ENCODE results near the gene CORO2A.

Gene CORO2A

GRCh38 chr9:98172604-98173003 is 19.8 kb downstream of the CORO2A start:
- Histone ChIP-seq H3K79me2 (ENCODE audit: control insufficient read depth, insufficient read depth, low read length) (peaks cover 14% of the 10 kb centered on the region), H3K27ac (ENCODE audit: low read depth, low read length) (peak overlapping the region; percentile 15), H3K27me3 (ENCODE audit: insufficient read depth, low read length, poor library complexity) (no peaks in the 10 kb centered on the region)

GRCh38 chr9:98171176-98171925 is 21.1 kb downstream of the CORO2A start:
- Histone ChIP-seq H4K8ac (ENCODE audit: low read depth, low read length) (no peak overlapping the region), H3K79me2 (ENCODE audit: control insufficient read depth, insufficient read depth, low read length) (peaks cover 12% of the 10 kb centered on the region), H3K4me3 (ENCODE audit: low read length) (no peak overlapping the region), H2BK5ac (ENCODE audit: low read length) (no peak overlapping the region), H3K27ac (ENCODE audit: low read depth, low read length) (no peak overlapping the region), H3K79me1 (ENCODE audit: low read length) (peaks cover 8% of the 10 kb centered on the region), H3K18ac (ENCODE audit: low read length) (no peak overlapping the region), H3K56ac (ENCODE audit: low read length) (no peak overlapping the region), H3K27me3 (ENCODE audit: insufficient read depth, low read length, poor library complexity) (no peaks in the 10 kb centered on the region), H3K9ac (ENCODE audit: low read length) (no peak overlapping the region), H3K36me3 (ENCODE audit: control insufficient read depth, insufficient read depth, low read length) (no peaks in the 10 kb centered on the region), H2BK120ac (ENCODE audit: low read depth, low read length) (no peak overlapping the region), H3K23ac (ENCODE audit: low read length) (no peak overlapping the region), H4K5ac (ENCODE audit: low read length) (no peak overlapping the region), H3K4ac (ENCODE audit: low read depth, low read length) (no peak overlapping the region), H3K4me1 (ENCODE audit: control insufficient read depth, low read depth, low read length) (peaks cover 5% of the 10 kb centered on the region), H3K4me2 (ENCODE audit: low read length) (no peak overlapping the region), H2AK5ac (ENCODE audit: low read length) (no peak overlapping the region), H2BK15ac (replicated peaks; ENCODE audit: low read depth) (no peak overlapping the region)
- DNase-seq: peak; percentile 16
- no CpG with 5 or more reads among the region's 16 CpGs for WGBS (ENCODE audit: extremely low coverage, insufficient coverage, low lambda C conversion rate)

More at GRCh38 chr9:98172604-98173003, 19.8 kb downstream of the CORO2A start:
- Histone ChIP-seq H4K5ac (ENCODE audit: low read length) (no peak overlapping the region), H4K8ac (ENCODE audit: low read depth, low read length) (no peak overlapping the region), H2BK5ac (ENCODE audit: low read length) (no peak overlapping the region), H3K23ac (ENCODE audit: low read length) (no peak overlapping the region), H3K79me1 (ENCODE audit: low read length) (peaks cover 8% of the 10 kb centered on the region), H2BK15ac (replicated peaks; ENCODE audit: low read depth) (no peak overlapping the region), H3K4me3 (ENCODE audit: low read length) (no peak overlapping the region), H2AK5ac (ENCODE audit: low read length) (no peak overlapping the region), H3K4me1 (ENCODE audit: control insufficient read depth, low read depth, low read length) (peaks cover 5% of the 10 kb centered on the region), H3K4me2 (ENCODE audit: low read length) (no peak overlapping the region), H3K4ac (ENCODE audit: low read depth, low read length) (no peak overlapping the region), H2BK120ac (ENCODE audit: low read depth, low read length) (no peak overlapping the region), H3K36me3 (ENCODE audit: control insufficient read depth, insufficient read depth, low read length) (no peaks in the 10 kb centered on the region), H3K56ac (ENCODE audit: low read length) (peak overlapping the region; percentile 30), H3K18ac (ENCODE audit: low read length) (no peak overlapping the region), H3K9ac (ENCODE audit: low read length) (no peak overlapping the region)
- no CpG with 5 or more reads among the region's 3 CpGs for WGBS (ENCODE audit: extremely low coverage, insufficient coverage, low lambda C conversion rate)
- peak; percentile 73 for DNase-seq

- H4K8ac ChIP-seq (ENCODE audit: low read depth, low read length): no peak overlapping the region
- no CpG with 5 or more reads among the region's 15 CpGs for WGBS (ENCODE audit: extremely low coverage, insufficient coverage, low lambda C conversion rate)
- no peak overlapping the region for H3K4ac ChIP-seq (ENCODE audit: low read depth, low read length)
- peaks cover 5% of the 10 kb centered on the region for H3K4me1 ChIP-seq (ENCODE audit: control insufficient read depth, low read depth, low read length)
- H3K23ac ChIP-seq (ENCODE audit: low read length): no peak overlapping the region
- no peak overlapping the region for H3K56ac ChIP-seq (ENCODE audit: low read length)
- no peak overlapping the region for H3K9ac ChIP-seq (ENCODE audit: low read length)
- H4K5ac ChIP-seq (ENCODE audit: low read length): no peak overlapping the region
- peak overlapping the region; percentile 55 for H3K27ac ChIP-seq (ENCODE audit: low read depth, low read length)
- no peak overlapping the region for H3K4me2 ChIP-seq (ENCODE audit: low read length)
- peaks cover 16% of the 10 kb centered on the region for H3K79me2 ChIP-seq (ENCODE audit: control insufficient read depth, insufficient read depth, low read length)
- DNase-seq: peak; percentile 82
- H2BK15ac ChIP-seq (replicated peaks; ENCODE audit: low read depth): no peak overlapping the region
- H3K36me3 ChIP-seq (ENCODE audit: control insufficient read depth, insufficient read depth, low read length): no peaks in the 10 kb centered on the region
- no peak overlapping the region for H2BK120ac ChIP-seq (ENCODE audit: low read depth, low read length)
- H3K27me3 ChIP-seq (ENCODE audit: insufficient read depth, low read length, poor library complexity): no peaks in the 10 kb centered on the region
- H3K79me1 ChIP-seq (ENCODE audit: low read length): peaks cover 14% of the 10 kb centered on the region
- no peak overlapping the region for H3K4me3 ChIP-seq (ENCODE audit: low read length)
- no peak overlapping the region for H2BK5ac ChIP-seq (ENCODE audit: low read length)
- H3K18ac ChIP-seq (ENCODE audit: low read length): peak overlapping the region; percentile 5
- no peak overlapping the region for H2AK5ac ChIP-seq (ENCODE audit: low read length)
Measured at GRCh38 chr9:98168941-98169488, 23.4 kb downstream of the CORO2A start.

GRCh38 chr9:98168153-98168780 is 24.2 kb downstream of the CORO2A start:
- H3K27me3 ChIP-seq (ENCODE audit: insufficient read depth, low read length, poor library complexity): no peaks in the 10 kb centered on the region
- H3K23ac ChIP-seq (ENCODE audit: low read length): no peak overlapping the region
- H3K56ac ChIP-seq (ENCODE audit: low read length): no peak overlapping the region
- H2BK120ac ChIP-seq (ENCODE audit: low read depth, low read length): no peak overlapping the region
- no peaks in the 10 kb centered on the region for H3K36me3 ChIP-seq (ENCODE audit: control insufficient read depth, insufficient read depth, low read length)
- no peak overlapping the region for H3K4ac ChIP-seq (ENCODE audit: low read depth, low read length)
- peaks cover 14% of the 10 kb centered on the region for H3K79me2 ChIP-seq (ENCODE audit: control insufficient read depth, insufficient read depth, low read length)
- H2BK15ac ChIP-seq (replicated peaks; ENCODE audit: low read depth): no peak overlapping the region
- no peak overlapping the region for H4K8ac ChIP-seq (ENCODE audit: low read depth, low read length)
- no peak overlapping the region for H3K4me2 ChIP-seq (ENCODE audit: low read length)
- H3K27ac ChIP-seq (ENCODE audit: low read depth, low read length): no peak overlapping the region
- no peak for DNase-seq
- no CpG with 5 or more reads among the region's 3 CpGs for WGBS (ENCODE audit: extremely low coverage, insufficient coverage, low lambda C conversion rate)
- H3K4me3 ChIP-seq (ENCODE audit: low read length): no peak overlapping the region
- no peak overlapping the region for H2AK5ac ChIP-seq (ENCODE audit: low read length)
- no peak overlapping the region for H4K5ac ChIP-seq (ENCODE audit: low read length)
- no peak overlapping the region for H3K9ac ChIP-seq (ENCODE audit: low read length)
- no peak overlapping the region for H3K18ac ChIP-seq (ENCODE audit: low read length)
- peaks cover 5% of the 10 kb centered on the region for H3K4me1 ChIP-seq (ENCODE audit: control insufficient read depth, low read depth, low read length)
- H2BK5ac ChIP-seq (ENCODE audit: low read length): no peak overlapping the region
- H3K79me1 ChIP-seq (ENCODE audit: low read length): peaks cover 12% of the 10 kb centered on the region

- H3K79me1 ChIP-seq (ENCODE audit: low read length): peaks cover 21% of the 10 kb centered on the region
- no CpG with 5 or more reads among the region's 7 CpGs for WGBS (ENCODE audit: extremely low coverage, insufficient coverage, low lambda C conversion rate)
- H3K4me3 ChIP-seq (ENCODE audit: low read length): no peak overlapping the region
Measured at GRCh38 chr9:98164912-98165311, 27.5 kb downstream of the CORO2A start.

More at GRCh38 chr9:98164912-98165311, 27.5 kb downstream of the CORO2A start:
- Histone ChIP-seq H3K4me2 (ENCODE audit: low read length) (no peak overlapping the region), H2AK5ac (ENCODE audit: low read length) (no peak overlapping the region), H3K4ac (ENCODE audit: low read depth, low read length) (no peak overlapping the region), H3K9ac (ENCODE audit: low read length) (no peak overlapping the region), H4K5ac (ENCODE audit: low read length) (no peak overlapping the region), H3K27ac (ENCODE audit: low read depth, low read length) (no peak overlapping the region), H2BK15ac (replicated peaks; ENCODE audit: low read depth) (no peak overlapping the region), H3K23ac (ENCODE audit: low read length) (no peak overlapping the region), H3K18ac (ENCODE audit: low read length) (no peak overlapping the region), H3K56ac (ENCODE audit: low read length) (no peak overlapping the region), H3K79me2 (ENCODE audit: control insufficient read depth, insufficient read depth, low read length) (peaks cover 19% of the 10 kb centered on the region), H3K4me1 (ENCODE audit: control insufficient read depth, low read depth, low read length) (peaks cover 2% of the 10 kb centered on the region), H4K8ac (ENCODE audit: low read depth, low read length) (no peak overlapping the region), H3K27me3 (ENCODE audit: insufficient read depth, low read length, poor library complexity) (no peaks in the 10 kb centered on the region), H2BK120ac (ENCODE audit: low read depth, low read length) (no peak overlapping the region), H3K36me3 (ENCODE audit: control insufficient read depth, insufficient read depth, low read length) (no peaks in the 10 kb centered on the region), H2BK5ac (ENCODE audit: low read length) (no peak overlapping the region)
- no peak for DNase-seq

Data from mesendoderm (in vitro differentiated cells).